ENCODE results near the gene MTUS2. TPM values are rescaled to one million over a fixed set of nuclear protein-coding genes. Genes with fewer than 3 reads are reported as not detected.

MTUS2 gene
- polyA plus RNA-seq, 2 of the 4 experiments (the other 2 are of a cell fraction): not detected

DNA sequence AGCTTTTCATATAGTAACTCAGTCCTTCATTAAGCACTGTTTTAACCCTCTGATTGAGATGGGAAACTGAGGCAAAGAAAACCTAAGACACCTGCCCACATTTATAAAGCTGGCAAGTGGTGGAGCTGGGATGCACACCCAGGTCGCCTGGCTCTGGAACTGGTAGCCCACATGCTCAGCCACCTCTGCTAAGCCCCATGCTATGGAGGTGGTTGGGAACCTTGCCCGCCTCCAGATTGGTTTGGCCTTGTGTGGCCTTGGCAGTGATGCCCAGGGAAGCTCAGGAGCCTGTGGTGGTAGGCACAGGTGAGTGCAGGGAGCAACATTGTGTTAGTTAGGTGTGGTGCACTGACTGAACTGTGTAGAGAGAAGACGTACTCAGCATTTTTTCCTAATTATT lies 370.2 kb downstream of the MTUS2 start (continued):
- TF ChIP-seq PHF8 (IDR thresholded peaks at IDR 0.05; ENCODE audit: borderline replicate concordance, low read depth) (no peak), JUN (IDR thresholded peaks at IDR 0.05) (no peak), SREBF2 (IDR thresholded peaks at IDR 0.05) (no peak)

DNA sequence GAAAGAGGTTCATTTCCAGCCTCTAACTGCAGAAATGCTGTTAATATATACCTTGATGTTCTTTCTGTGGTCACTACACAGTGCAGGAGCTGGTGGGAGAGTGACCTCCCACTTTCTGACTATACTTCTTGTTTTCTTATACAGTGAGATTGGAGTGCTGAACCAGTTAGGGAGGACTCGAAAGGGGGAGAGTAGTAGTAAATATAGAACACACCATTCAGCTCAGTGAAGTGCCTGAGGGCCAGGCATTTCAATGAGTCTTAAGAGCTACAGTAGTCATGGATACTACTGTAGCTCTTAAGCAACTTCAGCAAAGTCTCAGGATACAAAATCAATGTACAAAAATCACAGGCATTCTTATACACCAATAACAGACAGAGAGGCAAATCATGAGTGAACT lies 372.9 kb downstream of the MTUS2 start:
- FAIRE-seq (no peak), DNase-seq (ENCODE audit: low read depth in 1 of 2, low spot score in 1 of 2) (no peak), ATAC-seq (no peak)
- H3K9me3 ChIP-seq: no peaks in the 10 kb centered on the region
- H3K4me3 ChIP-seq: no peak overlapping the region
- ChIA-PET CTCF (no interaction called here), POLR2A (no interaction called here)
- no peak overlapping the region for H3K27ac ChIP-seq
- no peak overlapping the region for H3K4me2 ChIP-seq
- WGBS (ENCODE audit: missing lambda C conversion rate): 0% methylated on average over 1 of the region's 1 CpG
- TF ChIP-seq, protein P1, sequence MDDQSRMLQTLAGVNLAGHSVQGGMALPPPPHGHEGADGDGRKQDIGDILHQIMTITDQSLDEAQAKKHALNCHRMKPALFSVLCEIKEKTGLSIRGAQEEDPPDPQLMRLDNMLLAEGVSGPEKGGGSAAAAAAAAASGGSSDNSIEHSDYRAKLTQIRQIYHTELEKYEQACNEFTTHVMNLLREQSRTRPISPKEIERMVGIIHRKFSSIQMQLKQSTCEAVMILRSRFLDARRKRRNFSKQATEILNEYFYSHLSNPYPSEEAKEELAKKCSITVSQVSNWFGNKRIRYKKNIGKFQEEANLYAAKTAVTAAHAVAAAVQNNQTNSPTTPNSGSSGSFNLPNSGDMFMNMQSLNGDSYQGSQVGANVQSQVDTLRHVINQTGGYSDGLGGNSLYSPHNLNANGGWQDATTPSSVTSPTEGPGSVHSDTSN (IDR thresholded peaks at IDR 0.05): no peak
- TF ChIP-seq RFX5 (IDR thresholded peaks at IDR 0.05) (no peak), ESRRA (IDR thresholded peaks at IDR 0.05; ENCODE audit: borderline replicate concordance, low read length) (no peak), ZSCAN20 (CRISPR knock-in tag; IDR thresholded peaks at IDR 0.05) (no peak), CHD2 (IDR thresholded peaks at IDR 0.05; ENCODE audit: low read length, partially characterized antibody) (no peak), JUN (IDR thresholded peaks at IDR 0.05) (no peak), ZFP36 (IDR thresholded peaks at IDR 0.05; ENCODE audit: borderline replicate concordance, partially characterized antibody) (no peak), MYC (IDR thresholded peaks at IDR 0.05; ENCODE audit: borderline replicate concordance, low read length) (no peak), MAZ (IDR thresholded peaks at IDR 0.05; ENCODE audit: borderline replicate concordance, low read depth, low read length) (no peak), EHMT2 (IDR thresholded peaks at IDR 0.05; ENCODE audit: low read depth) (no peak)
- TF ChIP-seq, protein P2, sequence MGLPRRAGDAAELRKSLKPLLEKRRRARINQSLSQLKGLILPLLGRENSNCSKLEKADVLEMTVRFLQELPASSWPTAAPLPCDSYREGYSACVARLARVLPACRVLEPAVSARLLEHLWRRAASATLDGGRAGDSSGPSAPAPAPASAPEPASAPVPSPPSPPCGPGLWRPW (IDR thresholded peaks at IDR 0.05): no peak
- TF ChIP-seq, protein P3, sequence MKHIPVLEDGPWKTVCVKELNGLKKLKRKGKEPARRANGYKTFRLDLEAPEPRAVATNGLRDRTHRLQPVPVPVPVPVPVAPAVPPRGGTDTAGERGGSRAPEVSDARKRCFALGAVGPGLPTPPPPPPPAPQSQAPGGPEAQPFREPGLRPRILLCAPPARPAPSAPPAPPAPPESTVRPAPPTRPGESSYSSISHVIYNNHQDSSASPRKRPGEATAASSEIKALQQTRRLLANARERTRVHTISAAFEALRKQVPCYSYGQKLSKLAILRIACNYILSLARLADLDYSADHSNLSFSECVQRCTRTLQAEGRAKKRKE (CRISPR knock-in tag; IDR thresholded peaks at IDR 0.05; ENCODE audit: low read depth): no peak
- TF ChIP-seq, protein P4, sequence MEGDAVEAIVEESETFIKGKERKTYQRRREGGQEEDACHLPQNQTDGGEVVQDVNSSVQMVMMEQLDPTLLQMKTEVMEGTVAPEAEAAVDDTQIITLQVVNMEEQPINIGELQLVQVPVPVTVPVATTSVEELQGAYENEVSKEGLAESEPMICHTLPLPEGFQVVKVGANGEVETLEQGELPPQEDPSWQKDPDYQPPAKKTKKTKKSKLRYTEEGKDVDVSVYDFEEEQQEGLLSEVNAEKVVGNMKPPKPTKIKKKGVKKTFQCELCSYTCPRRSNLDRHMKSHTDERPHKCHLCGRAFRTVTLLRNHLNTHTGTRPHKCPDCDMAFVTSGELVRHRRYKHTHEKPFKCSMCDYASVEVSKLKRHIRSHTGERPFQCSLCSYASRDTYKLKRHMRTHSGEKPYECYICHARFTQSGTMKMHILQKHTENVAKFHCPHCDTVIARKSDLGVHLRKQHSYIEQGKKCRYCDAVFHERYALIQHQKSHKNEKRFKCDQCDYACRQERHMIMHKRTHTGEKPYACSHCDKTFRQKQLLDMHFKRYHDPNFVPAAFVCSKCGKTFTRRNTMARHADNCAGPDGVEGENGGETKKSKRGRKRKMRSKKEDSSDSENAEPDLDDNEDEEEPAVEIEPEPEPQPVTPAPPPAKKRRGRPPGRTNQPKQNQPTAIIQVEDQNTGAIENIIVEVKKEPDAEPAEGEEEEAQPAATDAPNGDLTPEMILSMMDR (IDR thresholded peaks at IDR 0.05): no peak
- no peaks in the 10 kb centered on the region for H3K4me1 ChIP-seq

DNA sequence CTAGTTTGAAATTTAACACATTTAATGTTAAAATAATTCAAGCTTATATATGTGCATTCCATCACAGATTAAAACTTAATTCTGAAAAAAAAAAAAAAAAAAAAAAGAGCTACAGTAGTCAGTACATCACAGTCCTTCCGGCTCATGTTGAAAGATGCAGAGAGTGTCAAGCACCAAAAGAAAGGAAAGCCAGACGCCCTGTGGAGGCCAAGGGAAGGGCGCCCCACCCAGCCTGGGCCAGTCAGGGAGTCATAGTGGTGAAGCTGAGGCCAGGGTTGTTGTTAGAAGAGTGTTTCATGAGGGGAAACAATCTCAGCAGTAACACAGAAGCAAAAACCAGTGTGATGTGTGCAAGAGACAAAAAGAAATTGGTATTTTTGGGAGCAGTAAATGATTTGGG lies 375.3 kb downstream of the MTUS2 start:
- Histone ChIP-seq H3K4me1 (no peaks in the 10 kb centered on the region), H3K9me3 (no peaks in the 10 kb centered on the region), H3K4me2 (no peak overlapping the region), H3K27ac (no peak overlapping the region), H3K4me3 (no peak overlapping the region)
- WGBS (ENCODE audit: missing lambda C conversion rate): 28% methylated on average over 3 of the region's 3 CpGs
- POLR2A ChIA-PET: no interaction called here
- TF ChIP-seq CBX2 (IDR thresholded peaks at IDR 0.05; ENCODE audit: borderline replicate concordance, low read depth) (no peak), KDM5A (IDR thresholded peaks at IDR 0.05) (no peak), CBX8 (IDR thresholded peaks at IDR 0.05) (no peak), JUNB (IDR thresholded peaks at IDR 0.05) (no peak), HOXB13 (CRISPR knock-in tag; IDR thresholded peaks at IDR 0.05; ENCODE audit: low read depth) (no peak), NFE2L2 (conservative IDR thresholded peaks at IDR 0.05; ENCODE audit: low read length) (no peak)
- TF ChIP-seq, protein P5, sequence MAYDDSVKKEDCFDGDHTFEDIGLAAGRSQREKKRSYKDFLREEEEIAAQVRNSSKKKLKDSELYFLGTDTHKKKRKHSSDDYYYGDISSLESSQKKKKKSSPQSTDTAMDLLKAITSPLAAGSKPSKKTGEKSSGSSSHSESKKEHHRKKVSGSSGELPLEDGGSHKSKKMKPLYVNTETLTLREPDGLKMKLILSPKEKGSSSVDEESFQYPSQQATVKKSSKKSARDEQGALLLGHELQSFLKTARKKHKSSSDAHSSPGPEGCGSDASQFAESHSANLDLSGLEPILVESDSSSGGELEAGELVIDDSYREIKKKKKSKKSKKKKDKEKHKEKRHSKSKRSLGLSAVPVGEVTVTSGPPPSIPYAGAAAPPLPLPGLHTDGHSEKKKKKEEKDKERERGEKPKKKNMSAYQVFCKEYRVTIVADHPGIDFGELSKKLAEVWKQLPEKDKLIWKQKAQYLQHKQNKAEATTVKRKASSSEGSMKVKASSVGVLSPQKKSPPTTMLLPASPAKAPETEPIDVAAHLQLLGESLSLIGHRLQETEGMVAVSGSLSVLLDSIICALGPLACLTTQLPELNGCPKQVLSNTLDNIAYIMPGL (CRISPR knock-in tag; IDR thresholded peaks at IDR 0.05; ENCODE audit: borderline replicate concordance): no peak
- DNase-seq (ENCODE audit: low read depth in 1 of 2, low spot score in 1 of 2) (no peak), ATAC-seq (no peak), FAIRE-seq (no peak)
- CTCF ChIA-PET: interaction anchor here (0.6 kb wide), 1 partner anchor 191 kb away, joined by 3 read pairs; no protein-coding TSS in a partner anchor
